SJCRH30 (cell line): ENCODE measurements around the gene CXCR1. TPM values are rescaled to one million over a fixed set of nuclear protein-coding genes. Genes with fewer than 3 reads are reported as not detected.
"Not testable (repeated sequence)": the region's sequence is repeated elsewhere in the genome, so short reads cannot be mapped to it uniquely, and the experiment has no call there.

Experiments
- DNase-seq, 2 experiments: peaks; one replicate each; pipeline ENCODE4 v3.0.0-alpha.2; 2015 to 2020
- H3K27ac ChIP-seq: fragments of 250-450 bp; sonication (Bioruptor Pico); 2 replicates; pipeline ENCODE4 v1.5.1; 2020; ENCODE audit warnings: mild to moderate bottlenecking, moderate library complexity
- H3K27me3 ChIP-seq: fragments of 250-450 bp; sonication (Bioruptor Pico); 2 replicates; pipeline ENCODE4 v1.5.1; 2020; ENCODE audit warnings: mild to moderate bottlenecking, moderate library complexity
- H3K36me3 ChIP-seq: fragments of 250-450 bp; sonication (Bioruptor Pico); 2 replicates; pipeline ENCODE4 v1.5.1; 2020; ENCODE audit warnings: mild to moderate bottlenecking, moderate library complexity
- H3K4me1 ChIP-seq: fragments of 250-450 bp; sonication (Bioruptor Pico); 2 replicates; pipeline ENCODE4 v1.5.1; 2020; ENCODE audit warnings: mild to moderate bottlenecking, moderate library complexity
- H3K4me3 ChIP-seq: fragments of 250-450 bp; sonication (Bioruptor Pico); 2 replicates; pipeline ENCODE4 v1.5.1; 2020; ENCODE audit warnings: mild to moderate bottlenecking, moderate library complexity
- H3K9me3 ChIP-seq: fragments of 250-450 bp; sonication (Bioruptor Pico); replicated peaks from 2 replicates; pipeline ENCODE4 v1.5.1; 2020; ENCODE audit warnings: mild to moderate bottlenecking, moderate library complexity
- total RNA-seq: library from RNA; depleted of rRNA; stranded (reverse); fragments of >200 nt; shearing (Covaris generic); gene quantifications from 2 replicates; pipeline ENCODE4 v1.2.3, GENCODE V29; 2014

The CXCR1 gene
- total RNA-seq, 1 experiment from 2014 or later: not detected

GRCh38 chr2:218179782-218180181 is 13.0 kb upstream of the CXCR1 start:
- DNase-seq: no peak
- Histone ChIP-seq H3K27me3 (no peaks in the 10 kb centered on the region), H3K4me3 (no peak overlapping the region), H3K4me1 (no peaks in the 10 kb centered on the region), H3K27ac (no peak overlapping the region), H3K9me3 (no peaks in the 10 kb centered on the region), H3K36me3 (no peaks in the 10 kb centered on the region)

- Histone ChIP-seq H3K27me3 (no peaks in the 10 kb centered on the region; the same call in 1 of the 2 replicates), H3K9me3 (no peaks in the 10 kb centered on the region), H3K27ac (no peak overlapping the region)
Measured at GRCh38 chr2:218172845-218173244, 6.1 kb upstream of the CXCR1 start.

GRCh38 chr2:218171744-218172143 is 5.0 kb upstream of the CXCR1 start:
- DNase-seq, H3K36me3 ChIP-seq, H3K4me1 ChIP-seq, H3K4me3 ChIP-seq, H3K9me3 ChIP-seq, H3K27me3 ChIP-seq, H3K27ac ChIP-seq: not testable (repeated sequence)

More at GRCh38 chr2:218172845-218173244, 6.1 kb upstream of the CXCR1 start:
- H3K36me3 ChIP-seq: no peaks in the 10 kb centered on the region
- no peak overlapping the region for H3K4me3 ChIP-seq
- H3K4me1 ChIP-seq: no peaks in the 10 kb centered on the region
- no peak for DNase-seq

DNA sequence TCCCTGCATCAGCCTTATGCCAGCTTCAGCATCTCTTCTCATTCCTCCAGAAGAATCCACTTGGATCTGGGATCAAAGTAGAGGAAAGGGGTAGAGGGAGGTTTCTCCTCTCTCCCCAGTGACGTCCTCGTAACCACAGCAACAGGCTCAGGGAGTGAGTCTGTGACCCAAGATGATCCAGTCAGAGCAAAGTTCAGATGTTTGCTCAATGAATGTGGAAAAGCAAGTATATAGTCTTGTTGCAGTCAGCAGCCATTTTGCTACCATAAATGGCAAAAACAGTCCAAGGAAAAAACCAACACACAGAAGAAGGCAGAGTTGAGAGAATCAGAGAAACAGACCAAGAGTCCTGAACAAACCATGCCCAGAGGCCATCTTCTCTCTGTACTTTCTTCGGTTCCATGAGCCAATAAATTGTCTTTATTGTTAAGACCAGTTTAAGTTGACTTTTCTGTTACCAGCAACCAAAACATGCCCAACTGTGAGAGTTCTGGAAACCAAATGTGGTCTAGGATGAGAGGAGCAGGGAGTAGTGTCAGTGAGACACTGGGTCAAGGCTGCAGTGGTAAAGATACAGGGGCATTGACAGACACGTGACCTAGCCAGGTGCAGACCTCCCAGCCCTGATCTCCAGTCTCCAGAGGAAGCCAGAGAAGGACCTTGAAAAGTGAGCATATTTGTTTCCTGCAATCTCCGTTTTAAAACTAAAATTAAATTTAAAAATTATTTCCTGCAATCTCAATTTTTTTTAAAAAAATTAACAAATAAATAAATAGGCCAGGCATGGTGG is 3.2 kb upstream of the CXCR1 start:
- no peak for DNase-seq
- H3K27ac ChIP-seq: no peak overlapping the region
- no peak overlapping the region for H3K4me3 ChIP-seq
- no peaks in the 10 kb centered on the region for H3K9me3 ChIP-seq
- H3K36me3 ChIP-seq: no peaks in the 10 kb centered on the region
- no peaks in the 10 kb centered on the region; the same call in none of the 2 replicates for H3K27me3 ChIP-seq
- no peaks in the 10 kb centered on the region for H3K4me1 ChIP-seq

DNA sequence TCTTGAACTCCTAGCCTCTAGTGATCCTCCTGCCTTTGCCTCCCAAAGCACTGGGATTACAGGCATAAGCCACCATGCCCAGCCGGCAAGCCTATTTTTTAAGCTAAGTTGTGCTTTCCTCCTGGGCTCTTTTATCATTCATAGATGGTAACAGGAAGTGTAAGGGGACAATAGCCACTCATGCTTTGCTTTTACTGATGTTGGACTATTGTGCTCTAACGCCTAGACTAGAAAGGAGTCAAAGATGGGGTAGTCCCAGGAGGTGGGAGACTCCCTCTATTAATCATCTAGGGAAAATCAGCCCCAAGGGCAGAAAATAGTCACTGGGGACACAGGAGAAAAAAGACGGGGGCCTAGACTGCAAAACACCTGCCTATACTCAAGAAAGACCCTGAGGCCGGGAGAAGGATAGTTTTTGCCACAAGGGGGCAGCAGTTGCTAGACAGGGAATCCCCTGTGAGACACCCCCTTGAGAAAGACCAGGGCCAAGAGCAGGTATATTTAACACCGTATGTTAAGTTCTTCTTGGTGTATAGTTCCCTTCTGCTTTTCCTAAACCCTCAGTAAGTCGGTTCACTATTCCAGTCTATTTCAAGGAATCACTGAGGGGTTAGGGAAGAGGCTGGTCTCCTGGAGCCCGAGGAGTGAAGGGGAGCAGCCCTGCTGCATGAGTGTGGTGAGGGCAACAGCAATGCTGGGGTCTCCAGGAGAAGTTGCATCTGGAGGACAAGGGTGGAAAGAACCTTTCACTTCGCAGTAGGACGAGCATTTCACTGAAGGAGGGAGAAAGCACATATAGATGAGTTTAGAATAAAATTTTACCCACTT is 2.1 kb upstream of the CXCR1 start:
- Histone ChIP-seq H3K9me3 (no peaks in the 10 kb centered on the region), H3K36me3 (no peaks in the 10 kb centered on the region), H3K27ac (no peak overlapping the region), H3K4me3 (no peak overlapping the region), H3K27me3 (no peaks in the 10 kb centered on the region; the same call in none of the 2 replicates), H3K4me1 (no peaks in the 10 kb centered on the region)
- peak; percentile 48 to 72 for DNase-seq

GRCh38 chr2:218168016-218168415 is 1.3 kb upstream of the CXCR1 start:
- H3K9me3 ChIP-seq: no peaks in the 10 kb centered on the region
- H3K27ac ChIP-seq: no peak overlapping the region
- H3K4me1 ChIP-seq: no peaks in the 10 kb centered on the region
- no peak overlapping the region for H3K4me3 ChIP-seq
- H3K36me3 ChIP-seq: no peaks in the 10 kb centered on the region
- H3K27me3 ChIP-seq: no peaks in the 10 kb centered on the region; the same call in none of the 2 replicates
- DNase-seq: no peak

DNA sequence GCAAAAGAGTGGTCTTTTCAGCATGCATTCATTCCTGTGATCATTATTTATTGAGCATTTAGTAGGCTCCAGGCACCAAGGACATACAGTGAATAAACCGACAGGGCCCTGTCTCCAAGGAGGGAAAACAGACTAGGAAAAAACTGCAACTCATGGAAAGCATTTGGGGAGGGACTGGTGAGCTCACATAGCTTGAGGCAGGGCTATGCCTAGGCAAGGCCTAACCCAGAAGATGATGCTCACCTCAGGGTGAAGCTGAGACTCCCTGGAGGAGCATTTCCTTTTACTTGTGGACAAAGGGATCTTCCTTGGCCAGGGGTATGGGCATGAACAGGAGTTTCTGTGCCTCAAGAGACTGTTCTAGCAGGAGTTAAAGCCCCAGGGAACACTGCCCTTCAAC is 3.9 kb downstream of the CXCR1 start:
- H3K4me1 ChIP-seq: no peaks in the 10 kb centered on the region
- DNase-seq: no peak
- no peaks in the 10 kb centered on the region; the same call in 1 of the 2 replicates for H3K27me3 ChIP-seq
- H3K4me3 ChIP-seq: no peak overlapping the region
- no peaks in the 10 kb centered on the region for H3K36me3 ChIP-seq
- H3K27ac ChIP-seq: no peak overlapping the region
- H3K9me3 ChIP-seq: no peaks in the 10 kb centered on the region; the same call in 1 of the 2 replicates

DNA sequence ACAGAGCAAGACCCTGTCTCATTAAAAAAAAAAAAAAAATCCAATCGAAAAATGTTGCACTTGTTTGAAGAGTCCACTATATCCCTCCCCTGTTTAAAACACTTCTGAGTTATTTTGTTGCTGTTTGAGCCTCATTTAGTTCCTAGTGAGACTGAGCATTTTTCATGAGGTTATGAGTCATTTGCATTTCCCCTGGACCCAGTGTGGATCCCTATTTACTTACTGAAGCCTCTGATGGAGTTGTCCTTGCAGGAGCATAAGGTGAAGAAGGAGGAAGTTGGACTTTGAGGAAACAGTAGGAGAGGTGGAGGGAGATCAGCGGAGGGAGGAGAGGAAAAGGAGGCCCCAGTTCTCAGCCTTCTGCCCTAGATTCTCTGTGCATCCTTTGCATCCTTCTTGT is 5.1 kb downstream of the CXCR1 start:
- no peak for DNase-seq
- peaks cover under 1% of the 10 kb centered on the region; the same call in 1 of the 2 replicates for H3K27me3 ChIP-seq
- H3K27ac ChIP-seq: no peak overlapping the region
- no peaks in the 10 kb centered on the region for H3K4me1 ChIP-seq
- no peaks in the 10 kb centered on the region; the same call in 1 of the 2 replicates for H3K9me3 ChIP-seq
- no peaks in the 10 kb centered on the region for H3K36me3 ChIP-seq
- H3K4me3 ChIP-seq: no peak overlapping the region

- Histone ChIP-seq H3K36me3 (no peaks in the 10 kb centered on the region), H3K4me1 (no peaks in the 10 kb centered on the region), H3K9me3 (no peaks in the 10 kb centered on the region; the same call in 1 of the 2 replicates), H3K4me3 (no peak overlapping the region), H3K27me3 (peaks cover 18% of the 10 kb centered on the region), H3K27ac (no peak overlapping the region)
- no peak for DNase-seq
Measured at GRCh38 chr2:218155953-218156479, 10.7 kb downstream of the CXCR1 start.

GRCh38 chr2:218152777-218153176 is 14.0 kb downstream of the CXCR1 start:
- Histone ChIP-seq H3K27ac (no peak overlapping the region), H3K9me3 (no peaks in the 10 kb centered on the region), H3K27me3 (peaks cover 21% of the 10 kb centered on the region), H3K4me3 (no peak overlapping the region), H3K36me3 (no peaks in the 10 kb centered on the region), H3K4me1 (no peaks in the 10 kb centered on the region)
- no peak for DNase-seq

DNA sequence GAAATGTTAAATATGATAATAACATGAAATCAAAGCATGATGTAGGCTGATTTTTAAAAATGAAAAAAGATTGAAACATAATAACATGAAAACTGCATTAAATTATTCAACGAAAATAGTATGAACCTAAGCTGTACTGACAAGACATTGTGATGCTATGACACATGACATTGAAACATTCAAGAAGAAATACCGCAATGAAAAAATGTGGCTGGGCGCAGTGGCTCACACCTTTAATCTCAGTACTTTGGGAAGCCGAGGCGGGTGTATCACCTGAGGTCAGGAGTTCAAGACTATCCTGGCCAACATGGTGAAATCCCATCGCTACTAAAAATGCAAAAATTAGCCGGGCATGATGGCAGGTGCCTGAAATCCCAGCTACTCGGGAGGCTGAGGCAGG is 14.6 kb downstream of the CXCR1 start:
- no peak for DNase-seq
- no peak overlapping the region for H3K27ac ChIP-seq
- peaks cover 21% of the 10 kb centered on the region for H3K27me3 ChIP-seq
- H3K4me1 ChIP-seq: no peaks in the 10 kb centered on the region
- H3K4me3 ChIP-seq: no peak overlapping the region
- no peaks in the 10 kb centered on the region for H3K9me3 ChIP-seq
- H3K36me3 ChIP-seq: no peaks in the 10 kb centered on the region

- Histone ChIP-seq H3K4me3 (no peak overlapping the region), H3K27ac (no peak overlapping the region), H3K27me3 (peaks cover 13% of the 10 kb centered on the region), H3K36me3 (no peaks in the 10 kb centered on the region), H3K9me3 (no peaks in the 10 kb centered on the region), H3K4me1 (no peaks in the 10 kb centered on the region)
- DNase-seq: no peak
Measured at GRCh38 chr2:218149848-218150440, 16.8 kb downstream of the CXCR1 start.

DNA sequence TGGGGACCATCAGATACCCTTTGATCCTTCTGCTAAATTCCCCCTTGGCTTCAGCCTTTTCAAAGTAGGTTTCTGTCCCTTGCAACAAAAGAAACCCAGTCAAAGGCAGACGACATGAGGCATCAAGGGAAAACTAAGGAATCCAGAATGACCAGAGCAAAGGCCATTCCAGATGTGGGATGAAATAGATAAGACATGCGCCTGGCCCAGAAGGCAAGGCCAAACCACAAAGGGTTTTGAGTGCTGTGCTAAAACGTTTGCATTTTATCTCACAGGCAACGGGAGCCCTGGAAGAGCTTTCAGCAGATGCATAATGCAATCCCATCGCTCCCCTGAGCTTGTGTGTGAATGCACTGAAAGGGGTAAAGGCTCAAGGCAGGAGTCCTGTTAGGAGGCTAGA is 17.7 kb downstream of the CXCR1 start:
- H3K27me3 ChIP-seq: peaks cover 13% of the 10 kb centered on the region
- DNase-seq: no peak
- H3K27ac ChIP-seq: no peak overlapping the region
- no peak overlapping the region for H3K4me3 ChIP-seq
- H3K9me3 ChIP-seq: no peaks in the 10 kb centered on the region
- H3K4me1 ChIP-seq: no peaks in the 10 kb centered on the region
- no peaks in the 10 kb centered on the region for H3K36me3 ChIP-seq

DNA sequence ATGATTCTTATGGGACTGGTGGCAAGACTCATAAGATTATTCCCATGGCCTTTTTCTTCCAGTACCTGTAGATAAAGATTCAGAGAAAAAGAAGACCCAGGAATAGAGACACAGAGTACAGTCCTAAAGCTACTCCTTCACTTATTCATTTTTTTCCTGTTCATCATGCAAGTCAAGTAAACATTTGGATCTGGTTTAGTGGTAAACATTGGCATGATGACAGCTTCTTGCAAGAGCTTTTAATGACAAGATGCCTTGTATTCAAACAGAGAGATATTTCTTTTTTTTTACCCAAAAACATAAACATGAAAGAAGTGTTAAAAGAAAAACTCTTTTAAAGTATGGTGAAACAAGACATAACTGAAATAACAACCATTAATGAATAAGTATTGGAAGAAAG is 20.7 kb downstream of the CXCR1 start:
- no peaks in the 10 kb centered on the region for H3K4me1 ChIP-seq
- 0 out of 2 replicates have a peak, but pooled peaks cover 3% of the 10 kb centered on the region for H3K27me3 ChIP-seq
- H3K36me3 ChIP-seq: no peaks in the 10 kb centered on the region
- no peak overlapping the region for H3K27ac ChIP-seq
- H3K4me3 ChIP-seq: no peak overlapping the region
- no peaks in the 10 kb centered on the region for H3K9me3 ChIP-seq
- DNase-seq: no peak

- DNase-seq: no peak
Measured at GRCh38 chr2:218145124-218145523, 21.6 kb downstream of the CXCR1 start.

More at GRCh38 chr2:218145124-218145523, 21.6 kb downstream of the CXCR1 start:
- Histone ChIP-seq H3K27me3 (peaks cover 6% of the 10 kb centered on the region; the same call in 1 of the 2 replicates), H3K9me3 (no peaks in the 10 kb centered on the region), H3K4me3 (no peak overlapping the region), H3K36me3 (no peaks in the 10 kb centered on the region), H3K27ac (no peak overlapping the region), H3K4me1 (no peaks in the 10 kb centered on the region)
